ENCODE results near the gene USP43. TPM values are rescaled to one million over a fixed set of nuclear protein-coding genes. Genes with fewer than 3 reads are reported as not detected.

USP43 gene
- total and polyA plus RNA-seq, 11 donors = 0.01 to 0.41 (median 0.14) TPM; not detected in 7

DNA sequence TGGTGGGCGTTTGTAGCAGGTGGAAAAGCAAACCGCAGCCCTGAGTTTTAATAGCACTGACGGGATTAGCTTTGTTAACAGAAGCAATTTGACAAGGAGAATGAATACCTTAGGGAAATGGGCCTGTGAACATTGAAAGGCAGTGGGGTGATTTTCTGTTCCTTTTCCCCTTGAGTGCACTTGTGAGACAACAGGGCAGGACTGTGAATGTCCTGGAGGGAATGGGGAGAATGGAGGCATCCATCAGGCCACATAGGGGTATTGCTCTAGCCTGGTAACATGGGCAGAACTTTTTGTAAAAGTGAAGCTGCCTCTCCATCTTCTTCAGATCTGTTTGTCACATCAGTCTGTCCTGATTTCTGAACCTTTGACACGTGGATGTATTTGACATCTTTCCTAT is 26.2 kb downstream of the USP43 start:
- H3K4me3 ChIP-seq = no peak overlapping the region
- intact Hi-C loops (cut with DNase I) = no loop called here
- TF ChIP-seq POLR2A (IDR thresholded peaks at IDR 0.05) = no peak
- TF ChIP-seq, protein P1, sequence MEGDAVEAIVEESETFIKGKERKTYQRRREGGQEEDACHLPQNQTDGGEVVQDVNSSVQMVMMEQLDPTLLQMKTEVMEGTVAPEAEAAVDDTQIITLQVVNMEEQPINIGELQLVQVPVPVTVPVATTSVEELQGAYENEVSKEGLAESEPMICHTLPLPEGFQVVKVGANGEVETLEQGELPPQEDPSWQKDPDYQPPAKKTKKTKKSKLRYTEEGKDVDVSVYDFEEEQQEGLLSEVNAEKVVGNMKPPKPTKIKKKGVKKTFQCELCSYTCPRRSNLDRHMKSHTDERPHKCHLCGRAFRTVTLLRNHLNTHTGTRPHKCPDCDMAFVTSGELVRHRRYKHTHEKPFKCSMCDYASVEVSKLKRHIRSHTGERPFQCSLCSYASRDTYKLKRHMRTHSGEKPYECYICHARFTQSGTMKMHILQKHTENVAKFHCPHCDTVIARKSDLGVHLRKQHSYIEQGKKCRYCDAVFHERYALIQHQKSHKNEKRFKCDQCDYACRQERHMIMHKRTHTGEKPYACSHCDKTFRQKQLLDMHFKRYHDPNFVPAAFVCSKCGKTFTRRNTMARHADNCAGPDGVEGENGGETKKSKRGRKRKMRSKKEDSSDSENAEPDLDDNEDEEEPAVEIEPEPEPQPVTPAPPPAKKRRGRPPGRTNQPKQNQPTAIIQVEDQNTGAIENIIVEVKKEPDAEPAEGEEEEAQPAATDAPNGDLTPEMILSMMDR (IDR thresholded peaks at IDR 0.05) = no peak
- no peak overlapping the region for H3K27ac ChIP-seq
- no peaks in the 10 kb centered on the region for H3K9me3 ChIP-seq
- H3K36me3 ChIP-seq = no peaks in the 10 kb centered on the region
- no peaks in the 10 kb centered on the region for H3K4me1 ChIP-seq
- no peak for ATAC-seq
- no peak for DNase-seq
- peaks cover 0 to 18% (median 0%) of the 10 kb centered on the region in 9 donors for H3K27me3 ChIP-seq
- whole genome bisulfite sequencing, 4 donors = 63 to 77% (median 68%) methylated on average over 4 of the region's 4 CpGs

DNA sequence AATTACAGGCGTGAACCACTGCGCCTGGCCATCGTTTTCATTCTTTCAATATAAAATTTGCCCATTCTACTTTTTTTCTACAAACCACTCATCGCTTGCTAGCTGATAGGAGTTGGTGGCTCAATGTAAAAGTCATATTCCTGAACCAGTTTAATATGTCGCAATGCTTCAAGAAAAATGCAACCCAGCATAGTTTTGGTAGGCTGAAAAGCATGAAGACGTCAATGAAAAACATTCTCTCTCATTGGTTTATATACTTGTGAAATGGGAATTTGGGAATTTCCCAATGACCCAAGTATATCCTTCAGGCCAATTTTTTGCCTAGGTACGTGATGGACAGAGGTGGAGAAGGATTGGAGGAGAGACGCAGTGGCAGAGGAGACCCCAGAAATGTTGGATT is 26.9 kb downstream of the USP43 start:
- peaks cover 0 to 18% (median 0%) of the 10 kb centered on the region in 9 donors for H3K27me3 ChIP-seq
- H3K36me3 ChIP-seq = no peaks in the 10 kb centered on the region
- TF ChIP-seq, protein P1 (IDR thresholded peaks at IDR 0.05) = no peak
- TF ChIP-seq POLR2A (IDR thresholded peaks at IDR 0.05) = no peak
- DNase-seq = no peak
- ATAC-seq = no peak
- WGBS, 4 donors = 83 to 90% (median 88%) methylated on average over 8 of the region's 8 CpGs
- H3K4me1 ChIP-seq = no peaks in the 10 kb centered on the region
- H3K27ac ChIP-seq = no peak overlapping the region
- no peaks in the 10 kb centered on the region for H3K9me3 ChIP-seq
- H3K4me3 ChIP-seq = no peak overlapping the region
- intact Hi-C loops (cut with DNase I) = no loop called here

DNA sequence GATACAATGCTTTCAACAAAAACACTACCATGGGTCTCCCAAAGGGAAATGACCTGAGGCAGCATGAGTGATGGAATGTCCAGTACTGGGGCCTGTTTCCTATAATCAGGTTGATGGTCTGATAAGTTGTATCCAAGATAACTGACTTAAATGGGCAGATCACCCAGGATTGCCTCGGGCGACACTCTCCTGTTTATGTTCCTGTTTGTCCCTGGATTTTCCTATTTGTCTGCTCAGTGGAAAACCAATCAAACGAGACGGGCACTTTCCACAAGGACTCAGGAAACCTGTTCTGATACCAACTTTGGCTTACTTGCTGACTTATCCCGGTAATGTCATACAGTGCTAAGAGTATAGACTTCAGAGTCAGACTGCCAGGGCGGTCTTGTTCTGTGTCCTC is 27.4 kb downstream of the USP43 start:
- Histone ChIP-seq H3K36me3 (no peaks in the 10 kb centered on the region), H3K4me3 (no peak overlapping the region), H3K9me3 (no peaks in the 10 kb centered on the region), H3K27me3 (peaks cover 0 to 18% (median 0%) of the 10 kb centered on the region in 9 donors), H3K27ac (no peak overlapping the region), H3K4me1 (no peaks in the 10 kb centered on the region)
- WGBS, 4 donors = 58 to 72% (median 68%) methylated on average over 6 of the region's 6 CpGs
- TF ChIP-seq, protein P1 (IDR thresholded peaks at IDR 0.05) = no peak
- no peak for TF ChIP-seq POLR2A (IDR thresholded peaks at IDR 0.05)
- intact Hi-C loops (cut with DNase I) = no loop called here
- no peak for DNase-seq
- no peak for ATAC-seq

DNA sequence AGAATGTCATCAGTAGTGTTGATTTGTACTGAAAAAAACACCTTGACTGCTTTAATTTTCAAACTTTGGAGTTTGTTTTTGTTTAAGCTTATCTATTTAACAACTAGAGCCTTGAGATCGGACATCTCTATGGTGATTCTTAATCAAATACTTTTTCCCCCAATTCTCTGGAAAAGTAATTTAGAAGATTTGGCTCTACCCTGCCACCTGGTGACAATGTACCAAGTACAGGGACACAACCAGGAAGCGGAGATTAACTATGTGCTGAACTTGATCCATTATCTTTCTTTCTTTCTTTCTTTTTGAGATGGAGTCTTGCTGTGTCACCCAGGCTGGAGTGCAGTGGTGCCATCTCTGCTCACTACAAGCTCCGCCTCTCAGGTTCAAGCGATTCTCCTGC is 30.8 kb downstream of the USP43 start:
- Histone ChIP-seq H3K27me3 (no peaks in the 10 kb centered on the region), H3K36me3 (no peaks in the 10 kb centered on the region), H3K27ac (no peak overlapping the region), H3K4me1 (no peaks in the 10 kb centered on the region), H3K9me3 (peaks cover 0 to 21% (median 10%) of the 10 kb centered on the region in 12 donors), H3K4me3 (no peak overlapping the region)
- no peak for DNase-seq
- intact Hi-C loops (cut with DNase I) = no loop called here
- no peak for ATAC-seq
- TF ChIP-seq POLR2A (IDR thresholded peaks at IDR 0.05) = no peak
- TF ChIP-seq, protein P1 (IDR thresholded peaks at IDR 0.05) = peak in 3 of 12 donors; percentile 9 to 18 (median 14)
- 76 to 81% (median 78%) methylated on average over 4 of the region's 4 CpGs for WGBS, 4 donors
